CD8-positive, alpha-beta memory T cell (primary cell): ENCODE data around the gene EIF4EBP3. TPM values are rescaled to one million over a fixed set of nuclear protein-coding genes. Genes with fewer than 3 reads are reported as not detected.

ENCODE experiments used
- CTCF ChIA-PET: fragments of 350-600 bp; sonication (Branson Sonifier 250); formaldehyde crosslinking; loops from one replicate; lab custom pipeline; 2021; ENCODE audit warnings: antibody characterized with exemption; lab: Charles Lee
- POLR2A ChIA-PET: fragments of 350-600 bp; sonication (Branson Sonifier 250); formaldehyde crosslinking; loops from one replicate; lab custom pipeline; 2021; ENCODE audit warnings: antibody characterized with exemption; lab: Charles Lee
- DNase-seq, 5 donors: peaks; one replicate each; pipeline versions ENCODE4 v3.0.0 to v3.0.0-alpha.2; 2020 to 2022; ENCODE audit warnings: mixed read lengths in 1 of 5
- H3K27ac ChIP-seq: one replicate; pipeline ENCODE4 v1.7.0; 2013; ENCODE audit warnings: low read depth, mild to moderate bottlenecking, low read length, moderate library complexity
- H3K27me3 ChIP-seq: 2 replicates; pipeline ENCODE4 v1.7.0; 2013; ENCODE audit warnings: low read length, mild to moderate bottlenecking; ENCODE audit not compliant: insufficient read depth, poor library complexity, severe bottlenecking
- H3K36me3 ChIP-seq: 2 replicates; pipeline ENCODE4 v1.7.0; 2013; ENCODE audit warnings: mild to moderate bottlenecking, low read length, moderate library complexity; ENCODE audit not compliant: insufficient read depth
- H3K4me1 ChIP-seq: 2 replicates; pipeline ENCODE4 v1.7.0; 2013; ENCODE audit warnings: mild to moderate bottlenecking, low read length, moderate library complexity; ENCODE audit not compliant: insufficient read depth
- H3K4me3 ChIP-seq: 2 replicates; pipeline ENCODE4 v1.7.0; 2013; ENCODE audit warnings: mild to moderate bottlenecking, low read length
- H3K9me3 ChIP-seq: 2 replicates; pipeline ENCODE4 v1.7.0; 2013; ENCODE audit warnings: mild to moderate bottlenecking, low read length
- H3K27ac Mint-ChIP-seq, 8 donors: one replicate each; pipeline ENCODE4 v1.8.0; 2020 to 2021; ENCODE audit warnings: mixed read lengths in 8 of 8, mild to moderate bottlenecking in 6 of 8, inconsistent platforms in 3 of 8, moderate library complexity in 3 of 8
- H3K27me3 Mint-ChIP-seq, 2 donors: one replicate each; pipeline ENCODE4 v1.8.0; 2020 to 2021; ENCODE audit warnings: mixed read lengths in 2 of 2, mild to moderate bottlenecking in 1 of 2, moderate library complexity in 1 of 2
- H3K36me3 Mint-ChIP-seq, 3 donors: one replicate each; pipeline ENCODE4 v1.8.0; 2020 to 2021; ENCODE audit warnings: mixed read lengths in 3 of 3, inconsistent platforms in 1 of 3, mild to moderate bottlenecking in 1 of 3
- H3K4me1 Mint-ChIP-seq, 3 donors: one replicate each; pipeline ENCODE4 v1.8.0; 2020 to 2021; ENCODE audit warnings: mixed read lengths in 3 of 3, inconsistent platforms in 1 of 3, mild to moderate bottlenecking in 1 of 3
- H3K4me3 Mint-ChIP-seq, 7 donors: one replicate each; pipeline ENCODE4 v1.8.0; 2020 to 2021; ENCODE audit warnings: mixed read lengths in 7 of 7, mild to moderate bottlenecking in 6 of 7, moderate library complexity in 4 of 7, inconsistent platforms in 2 of 7
- H3K9me3 Mint-ChIP-seq, 5 donors: one replicate each; pipeline ENCODE4 v1.8.0; 2020 to 2022; ENCODE audit warnings: mixed read lengths in 5 of 5, mild to moderate bottlenecking in 3 of 5, moderate library complexity in 2 of 5, inconsistent platforms in 1 of 5
- polyA plus RNA-seq: library from polyadenylated mRNA; unstranded; fragments of 300-500 nt; fragmentation: Illumina TruSeq; gene quantifications from one replicate; pipeline ENCODE4 v1.2.3, GENCODE V29; 2021
- total RNA-seq, 2 experiments: library from RNA; stranded (reverse); gene quantifications; one replicate each; pipeline ENCODE4 v1.2.3, GENCODE V29; 2021

EIF4EBP3 gene
- total and polyA plus RNA-seq, 3 experiments from 2014 or later, result 11.1 to 22.2 (median 11.9) TPM

DNA sequence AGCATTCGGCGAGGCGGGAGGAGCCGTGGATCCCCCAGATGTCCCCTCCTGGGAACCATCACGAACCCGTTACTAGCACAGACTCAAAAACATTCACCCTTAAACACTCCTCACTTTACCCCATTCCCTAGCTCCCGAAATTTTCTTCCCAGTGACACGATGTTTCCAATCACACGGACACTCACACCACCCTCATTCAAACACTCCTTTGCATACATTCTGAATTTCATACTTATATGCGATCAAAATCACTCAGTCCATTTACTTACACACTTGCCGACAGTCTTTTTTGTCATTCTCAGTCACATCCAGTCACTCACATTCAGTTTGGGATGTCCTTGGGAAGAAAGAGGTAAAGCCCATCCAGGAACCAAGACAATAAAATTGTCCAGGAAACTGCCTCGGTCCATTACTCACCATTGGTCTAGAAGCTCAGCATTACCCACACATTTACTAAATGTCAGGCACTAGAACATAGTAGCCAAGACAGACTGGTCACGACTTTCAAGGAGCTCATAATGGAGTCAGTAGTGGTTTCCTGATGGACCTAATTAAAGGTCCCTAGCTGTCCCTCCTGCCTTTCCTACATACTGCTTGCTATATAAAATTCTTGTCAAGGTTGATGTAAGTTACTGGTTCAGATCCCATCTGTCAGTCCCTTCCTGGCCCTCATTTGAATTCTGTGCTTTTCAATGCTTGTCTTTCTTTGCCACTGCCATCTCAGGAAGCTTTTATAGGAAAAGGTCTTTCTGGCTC lies 17.7 kb downstream of the EIF4EBP3 start:
- peaks cover 21% of the 10 kb centered on the region for H3K36me3 ChIP-seq
- Mint-ChIP-seq H3K4me1 (peaks cover 49 to 84% (median 49%) of the 10 kb centered on the region in 3 donors), H3K4me3 (peak overlapping the region; percentile 87 to 98 (median 96)), H3K27me3 (no peaks in the 10 kb centered on the region), H3K36me3 (peaks cover 4 to 64% (median 5%) of the 10 kb centered on the region in 3 donors), H3K9me3 (no peaks in the 10 kb centered on the region), H3K27ac (peak overlapping the region; percentile 87 to 100 (median 98))
- no peaks in the 10 kb centered on the region for H3K27me3 ChIP-seq
- H3K27ac ChIP-seq, result peak overlapping the region; percentile 91
- H3K4me1 ChIP-seq, result peaks cover 46% of the 10 kb centered on the region
- ChIA-PET POLR2A (interaction anchor here (1.4 to 2.9 kb wide), 4 partner anchors 8 to 164 kb away, joined by 6 to 29 read pairs (median 8); partner anchors contain the start of genes ANKHD1, EIF4EBP3, IK and NDUFA2), CTCF (interaction anchor here (0.8 to 1.8 kb wide), 5 partner anchors 8 to 99 kb away, joined by 3 to 6 read pairs (median 4); partner anchors contain the start of genes CD14, EIF4EBP3 and SRA1)
- peak overlapping the region; percentile 85 for H3K4me3 ChIP-seq
- DNase-seq, result no peak
- no peaks in the 10 kb centered on the region for H3K9me3 ChIP-seq

DNA sequence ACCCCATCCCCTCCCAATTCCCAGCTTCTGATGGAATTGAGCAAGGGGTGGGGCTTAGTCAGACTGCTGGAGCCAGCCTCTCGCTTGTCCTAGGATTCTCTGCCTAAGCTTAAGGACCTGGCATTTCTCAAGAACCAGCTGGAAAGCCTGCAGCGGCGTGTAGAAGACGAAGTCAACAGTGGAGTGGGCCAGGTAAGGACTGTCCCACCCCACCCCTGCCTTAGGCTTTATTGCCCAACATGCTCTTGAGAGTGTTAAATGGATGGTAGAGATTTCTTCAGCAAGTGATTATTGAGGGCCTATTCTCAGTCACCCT lies 18.3 kb downstream of the EIF4EBP3 start:
- Histone ChIP-seq H3K4me1 (peaks cover 47% of the 10 kb centered on the region), H3K9me3 (no peaks in the 10 kb centered on the region), H3K27ac (peak overlapping the region; percentile 91), H3K36me3 (peaks cover 21% of the 10 kb centered on the region), H3K27me3 (no peaks in the 10 kb centered on the region), H3K4me3 (peak overlapping the region; percentile 85)
- POLR2A ChIA-PET, result interaction anchor here (1.4 to 2.9 kb wide), 3 partner anchors 8 to 82 kb away, joined by 6 to 29 read pairs (median 8); partner anchors contain the start of genes EIF4EBP3, IK, NDUFA2 and SRA1
- Mint-ChIP-seq H3K27me3 (no peaks in the 10 kb centered on the region), H3K27ac (peak overlapping the region; percentile 87 to 100 (median 98)), H3K36me3 (peaks cover 4 to 64% (median 6%) of the 10 kb centered on the region in 3 donors), H3K4me1 (peaks cover 49 to 86% (median 50%) of the 10 kb centered on the region in 3 donors), H3K9me3 (no peaks in the 10 kb centered on the region), H3K4me3 (peak overlapping the region; percentile 87 to 98 (median 96))
- CTCF ChIA-PET, result interaction anchor here (0.8 to 1.8 kb wide), 5 partner anchors 8 to 98 kb away, joined by 3 to 6 read pairs (median 4); partner anchors contain the start of genes CD14, EIF4EBP3 and SRA1
- no peak for DNase-seq

GRCh38 chr5:140566665-140567064 lies 19.2 kb downstream of the EIF4EBP3 start:
- peaks cover 47% of the 10 kb centered on the region for H3K4me1 ChIP-seq
- H3K36me3 ChIP-seq, result peaks cover 12% of the 10 kb centered on the region
- H3K4me3 Mint-ChIP-seq, result peak overlapping the region in 4 of 7 donors; percentile 41 to 87 (median 64)
- no peak overlapping the region for H3K4me3 ChIP-seq
- H3K27me3 ChIP-seq, result no peaks in the 10 kb centered on the region
- H3K27ac Mint-ChIP-seq, result peak overlapping the region in 7 of 8 donors; percentile 12 to 97 (median 79)
- H3K9me3 ChIP-seq, result no peaks in the 10 kb centered on the region
- DNase-seq, result no peak
- H3K36me3 Mint-ChIP-seq, result peaks cover 0 to 59% (median 6%) of the 10 kb centered on the region in 3 donors
- no peaks in the 10 kb centered on the region for H3K27me3 Mint-ChIP-seq
- no peak overlapping the region for H3K27ac ChIP-seq
- H3K9me3 Mint-ChIP-seq, result no peaks in the 10 kb centered on the region
- peaks cover 49 to 78% (median 50%) of the 10 kb centered on the region in 3 donors for H3K4me1 Mint-ChIP-seq
- CTCF ChIA-PET, result interaction anchor here (0.8 to 1.8 kb wide), 3 partner anchors 9 to 147 kb away, joined by 3 to 6 read pairs (median 4); partner anchors contain the start of genes CD14 and SRA1
- POLR2A ChIA-PET, result no interaction called here

DNA sequence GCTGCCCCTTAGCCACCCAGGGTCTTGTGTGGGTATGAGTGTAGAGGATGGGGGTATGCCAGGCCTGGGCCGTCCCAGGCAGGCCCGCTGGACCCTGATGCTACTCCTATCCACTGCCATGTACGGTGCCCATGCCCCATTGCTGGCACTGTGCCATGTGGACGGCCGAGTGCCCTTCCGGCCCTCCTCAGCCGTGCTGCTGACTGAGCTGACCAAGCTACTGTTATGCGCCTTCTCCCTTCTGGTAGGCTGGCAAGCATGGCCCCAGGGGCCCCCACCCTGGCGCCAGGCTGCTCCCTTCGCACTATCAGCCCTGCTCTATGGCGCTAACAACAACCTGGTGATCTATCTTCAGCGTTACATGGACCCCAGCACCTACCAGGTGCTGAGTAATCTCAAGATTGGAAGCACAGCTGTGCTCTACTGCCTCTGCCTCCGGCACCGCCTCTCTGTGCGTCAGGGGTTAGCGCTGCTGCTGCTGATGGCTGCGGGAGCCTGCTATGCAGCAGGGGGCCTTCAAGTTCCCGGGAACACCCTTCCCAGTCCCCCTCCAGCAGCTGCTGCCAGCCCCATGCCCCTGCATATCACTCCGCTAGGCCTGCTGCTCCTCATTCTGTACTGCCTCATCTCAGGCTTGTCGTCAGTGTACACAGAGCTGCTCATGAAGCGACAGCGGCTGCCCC lies 19.8 kb downstream of the EIF4EBP3 start:
- H3K36me3 ChIP-seq, result peaks cover 8% of the 10 kb centered on the region
- H3K4me3 ChIP-seq, result no peak overlapping the region
- no peaks in the 10 kb centered on the region for H3K9me3 ChIP-seq
- H3K4me1 Mint-ChIP-seq, result peaks cover 49 to 77% (median 50%) of the 10 kb centered on the region in 3 donors
- no peak for DNase-seq
- ChIA-PET POLR2A (no interaction called here), CTCF (interaction anchor here (0.8 to 3.2 kb wide), 4 partner anchors 10 to 148 kb away, joined by 3 to 14 read pairs (median 4); partner anchors contain the start of genes EIF4EBP3 and SRA1)
- H3K36me3 Mint-ChIP-seq, result peaks cover 0 to 56% (median 6%) of the 10 kb centered on the region in 3 donors
- no peaks in the 10 kb centered on the region for H3K27me3 Mint-ChIP-seq
- peak overlapping the region in 2 of 7 donors; percentile 44 to 87 for H3K4me3 Mint-ChIP-seq
- peak overlapping the region in 7 of 8 donors; percentile 29 to 87 (median 79) for H3K27ac Mint-ChIP-seq
- no peak overlapping the region for H3K27ac ChIP-seq
- H3K9me3 Mint-ChIP-seq, result no peaks in the 10 kb centered on the region
- no peaks in the 10 kb centered on the region for H3K27me3 ChIP-seq
- H3K4me1 ChIP-seq, result peaks cover 47% of the 10 kb centered on the region

GRCh38 chr5:140567871-140568270 lies 20.4 kb downstream of the EIF4EBP3 start:
- ChIA-PET POLR2A (no interaction called here), CTCF (interaction anchor here (0.8 to 3.2 kb wide), 2 partner anchors 15 to 20 kb away, joined by 3 to 14 read pairs; partner anchors contain the start of gene EIF4EBP3)
- Mint-ChIP-seq H3K27ac (peak overlapping the region in 6 of 8 donors; percentile 60 to 98 (median 78)), H3K4me3 (peak overlapping the region in 1 of 7 donors; percentile 87), H3K36me3 (peaks cover 0 to 53% (median 6%) of the 10 kb centered on the region in 3 donors), H3K4me1 (peaks cover 43 to 72% (median 47%) of the 10 kb centered on the region in 3 donors), H3K27me3 (no peaks in the 10 kb centered on the region), H3K9me3 (no peaks in the 10 kb centered on the region)
- no peak for DNase-seq
- Histone ChIP-seq H3K27me3 (no peaks in the 10 kb centered on the region), H3K9me3 (no peaks in the 10 kb centered on the region), H3K4me3 (no peak overlapping the region), H3K27ac (no peak overlapping the region), H3K36me3 (peaks cover 8% of the 10 kb centered on the region), H3K4me1 (peaks cover 43% of the 10 kb centered on the region)

GRCh38 chr5:140568443-140569063 lies 21.1 kb downstream of the EIF4EBP3 start:
- Histone ChIP-seq H3K27me3 (no peaks in the 10 kb centered on the region), H3K9me3 (no peaks in the 10 kb centered on the region), H3K27ac (peak overlapping the region; percentile 27), H3K4me1 (peaks cover 37% of the 10 kb centered on the region), H3K36me3 (peaks cover 8% of the 10 kb centered on the region), H3K4me3 (no peak overlapping the region)
- Mint-ChIP-seq H3K9me3 (no peaks in the 10 kb centered on the region), H3K4me3 (peak overlapping the region in 5 of 7 donors; percentile 75 to 89 (median 80)), H3K27ac (peak overlapping the region; percentile 95 to 99 (median 97)), H3K27me3 (no peaks in the 10 kb centered on the region), H3K4me1 (peaks cover 37 to 65% (median 43%) of the 10 kb centered on the region in 3 donors), H3K36me3 (peaks cover 0 to 56% (median 6%) of the 10 kb centered on the region in 3 donors)
- CTCF ChIA-PET, result interaction anchor here (0.8 to 3.2 kb wide), 2 partner anchors 16 to 21 kb away, joined by 3 to 14 read pairs; partner anchors contain the start of gene EIF4EBP3
- DNase-seq, result no peak
- POLR2A ChIA-PET, result interaction anchor here (0.7 kb wide), 1 partner anchor 64 kb away, joined by 3 read pairs; the partner anchor contains the start of gene CD14

- Mint-ChIP-seq H3K9me3 (no peaks in the 10 kb centered on the region), H3K4me1 (peaks cover 31 to 59% (median 38%) of the 10 kb centered on the region in 3 donors), H3K4me3 (peak overlapping the region; percentile 73 to 89 (median 80)), H3K27me3 (no peaks in the 10 kb centered on the region), H3K27ac (peak overlapping the region; percentile 95 to 99 (median 97)), H3K36me3 (peaks cover 0 to 53% (median 9%) of the 10 kb centered on the region in 3 donors)
- Histone ChIP-seq H3K9me3 (no peaks in the 10 kb centered on the region), H3K27me3 (no peaks in the 10 kb centered on the region), H3K27ac (peak overlapping the region; percentile 27), H3K4me3 (peak overlapping the region; percentile 17), H3K36me3 (peaks cover 8% of the 10 kb centered on the region), H3K4me1 (peaks cover 32% of the 10 kb centered on the region)
- no peak for DNase-seq
- ChIA-PET POLR2A (interaction anchor here (0.7 to 1.3 kb wide), 2 partner anchors 12 to 63 kb away, joined by 3 to 4 read pairs; partner anchors contain the start of genes CD14 and SRA1), CTCF (interaction anchor here (3.2 kb wide), 1 partner anchor 22 kb away, joined by 14 read pairs; the partner anchor contains the start of gene EIF4EBP3)
Observed at GRCh38 chr5:140569197-140569596, 21.7 kb downstream of the EIF4EBP3 start.
